Measurements from ENCODE around the gene S100A3. TPM values are rescaled to one million over a fixed set of nuclear protein-coding genes. Genes with fewer than 3 reads are reported as not detected.
A peak's percentile ranks its signal among the peaks of the same experiment; 100 is the strongest.

S100A3 gene
- total RNA-seq, 1 experiment from 2014 or later, result 0.33 TPM

DNA sequence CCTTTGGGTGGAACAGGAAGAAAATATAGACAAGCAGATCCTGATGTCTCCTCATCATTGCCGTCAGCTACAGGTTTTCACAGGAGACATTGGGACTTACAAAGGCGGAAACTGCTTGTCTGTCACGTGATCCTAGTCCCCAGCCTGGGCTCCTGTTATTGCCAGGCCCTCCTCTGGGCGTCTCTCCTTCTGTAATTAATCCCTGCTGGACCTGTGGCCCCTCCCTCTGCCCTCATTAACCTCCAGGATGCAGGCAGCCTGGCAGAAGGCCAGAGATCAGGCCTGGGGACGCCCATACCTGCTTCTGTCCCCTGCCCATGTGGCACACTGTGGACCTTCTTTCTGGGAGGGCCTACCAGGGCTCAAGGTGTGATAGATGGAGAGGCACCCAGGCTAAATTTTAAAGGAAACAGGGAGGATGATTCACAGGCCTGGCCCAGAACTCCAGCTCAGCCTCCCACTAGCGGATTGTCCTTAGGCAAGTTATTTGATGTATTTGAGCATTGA is 10.7 kb downstream of the S100A3 start:
- CTCF ChIA-PET, result interaction anchor here (0.6 to 10.8 kb wide), 8 partner anchors 9 to 96 kb away, joined by 3 to 188 read pairs (median 5); partner anchors contain the start of genes CHTOP, S100A1, S100A13 and S100A2
- DNase-seq (ENCODE audit: low spot score) (peak; percentile 68), ATAC-seq (peak; percentile 89)
- Mint-ChIP-seq H3K27me3 (ENCODE audit: low read depth) (peaks cover 41% of the 10 kb centered on the region), H3K4me3 (no peak overlapping the region), H3K36me3 (no peaks in the 10 kb centered on the region), H3K9me3 (no peaks in the 10 kb centered on the region), H3K4me1 (peaks cover 42% of the 10 kb centered on the region), H3K27ac (0 out of 2 replicates have a peak overlapping the region, but pooled peaks have one; percentile 23)
- TF ChIP-seq ATF1 (CRISPR knock-in tag; IDR thresholded peaks at IDR 0.05), result no peak
- peak; percentile 54; the same call in 1 of the 2 replicates for TF ChIP-seq SP1 (CRISPR knock-in tag; conservative IDR thresholded peaks at IDR 0.05)
- TF ChIP-seq, protein P1, sequence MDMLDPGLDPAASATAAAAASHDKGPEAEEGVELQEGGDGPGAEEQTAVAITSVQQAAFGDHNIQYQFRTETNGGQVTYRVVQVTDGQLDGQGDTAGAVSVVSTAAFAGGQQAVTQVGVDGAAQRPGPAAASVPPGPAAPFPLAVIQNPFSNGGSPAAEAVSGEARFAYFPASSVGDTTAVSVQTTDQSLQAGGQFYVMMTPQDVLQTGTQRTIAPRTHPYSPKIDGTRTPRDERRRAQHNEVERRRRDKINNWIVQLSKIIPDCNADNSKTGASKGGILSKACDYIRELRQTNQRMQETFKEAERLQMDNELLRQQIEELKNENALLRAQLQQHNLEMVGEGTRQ (CRISPR knock-in tag; IDR thresholded peaks at IDR 0.05), result peak; percentile 93
- TF ChIP-seq, protein P2, sequence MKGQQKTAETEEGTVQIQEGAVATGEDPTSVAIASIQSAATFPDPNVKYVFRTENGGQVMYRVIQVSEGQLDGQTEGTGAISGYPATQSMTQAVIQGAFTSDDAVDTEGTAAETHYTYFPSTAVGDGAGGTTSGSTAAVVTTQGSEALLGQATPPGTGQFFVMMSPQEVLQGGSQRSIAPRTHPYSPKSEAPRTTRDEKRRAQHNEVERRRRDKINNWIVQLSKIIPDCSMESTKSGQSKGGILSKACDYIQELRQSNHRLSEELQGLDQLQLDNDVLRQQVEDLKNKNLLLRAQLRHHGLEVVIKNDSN (CRISPR knock-in tag; IDR thresholded peaks at IDR 0.05), result peak; percentile 90
- TF ChIP-seq GTF2I (CRISPR knock-in tag; conservative IDR thresholded peaks at IDR 0.05), result no peak
- TF ChIP-seq, protein P3, sequence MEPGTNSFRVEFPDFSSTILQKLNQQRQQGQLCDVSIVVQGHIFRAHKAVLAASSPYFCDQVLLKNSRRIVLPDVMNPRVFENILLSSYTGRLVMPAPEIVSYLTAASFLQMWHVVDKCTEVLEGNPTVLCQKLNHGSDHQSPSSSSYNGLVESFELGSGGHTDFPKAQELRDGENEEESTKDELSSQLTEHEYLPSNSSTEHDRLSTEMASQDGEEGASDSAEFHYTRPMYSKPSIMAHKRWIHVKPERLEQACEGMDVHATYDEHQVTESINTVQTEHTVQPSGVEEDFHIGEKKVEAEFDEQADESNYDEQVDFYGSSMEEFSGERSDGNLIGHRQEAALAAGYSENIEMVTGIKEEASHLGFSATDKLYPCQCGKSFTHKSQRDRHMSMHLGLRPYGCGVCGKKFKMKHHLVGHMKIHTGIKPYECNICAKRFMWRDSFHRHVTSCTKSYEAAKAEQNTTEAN (CRISPR knock-in tag; IDR thresholded peaks at IDR 0.05), result no peak
- POLR2A ChIA-PET, result interaction anchor here (0.6 to 1.6 kb wide), 2 partner anchors 68 to 90 kb away, joined by 3 to 7 read pairs; partner anchors contain the start of genes S100A1 and S100A13

- H3K36me3 Mint-ChIP-seq, result no peaks in the 10 kb centered on the region
- DNase-seq (ENCODE audit: low spot score) (no peak), ATAC-seq (no peak)
- no peaks in the 10 kb centered on the region for H3K9me3 Mint-ChIP-seq
- TF ChIP-seq ZNF416 (CRISPR knock-in tag; IDR thresholded peaks at IDR 0.05), result no peak
- TF ChIP-seq KAT7 (CRISPR knock-in tag; IDR thresholded peaks at IDR 0.05; ENCODE audit: borderline replicate concordance), result no peak
- no peak for TF ChIP-seq NFE2L1 (CRISPR knock-in tag; IDR thresholded peaks at IDR 0.05)
- no peak for TF ChIP-seq TEAD1 (CRISPR knock-in tag; IDR thresholded peaks at IDR 0.05)
- TF ChIP-seq, protein P4, sequence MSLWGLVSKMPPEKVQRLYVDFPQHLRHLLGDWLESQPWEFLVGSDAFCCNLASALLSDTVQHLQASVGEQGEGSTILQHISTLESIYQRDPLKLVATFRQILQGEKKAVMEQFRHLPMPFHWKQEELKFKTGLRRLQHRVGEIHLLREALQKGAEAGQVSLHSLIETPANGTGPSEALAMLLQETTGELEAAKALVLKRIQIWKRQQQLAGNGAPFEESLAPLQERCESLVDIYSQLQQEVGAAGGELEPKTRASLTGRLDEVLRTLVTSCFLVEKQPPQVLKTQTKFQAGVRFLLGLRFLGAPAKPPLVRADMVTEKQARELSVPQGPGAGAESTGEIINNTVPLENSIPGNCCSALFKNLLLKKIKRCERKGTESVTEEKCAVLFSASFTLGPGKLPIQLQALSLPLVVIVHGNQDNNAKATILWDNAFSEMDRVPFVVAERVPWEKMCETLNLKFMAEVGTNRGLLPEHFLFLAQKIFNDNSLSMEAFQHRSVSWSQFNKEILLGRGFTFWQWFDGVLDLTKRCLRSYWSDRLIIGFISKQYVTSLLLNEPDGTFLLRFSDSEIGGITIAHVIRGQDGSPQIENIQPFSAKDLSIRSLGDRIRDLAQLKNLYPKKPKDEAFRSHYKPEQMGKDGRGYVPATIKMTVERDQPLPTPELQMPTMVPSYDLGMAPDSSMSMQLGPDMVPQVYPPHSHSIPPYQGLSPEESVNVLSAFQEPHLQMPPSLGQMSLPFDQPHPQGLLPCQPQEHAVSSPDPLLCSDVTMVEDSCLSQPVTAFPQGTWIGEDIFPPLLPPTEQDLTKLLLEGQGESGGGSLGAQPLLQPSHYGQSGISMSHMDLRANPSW (CRISPR knock-in tag; conservative IDR thresholded peaks at IDR 0.05; ENCODE audit: low read depth), result no peak
- no peak for TF ChIP-seq ZNF263 (CRISPR knock-in tag; IDR thresholded peaks at IDR 0.05; ENCODE audit: low read depth)
- no peak for TF ChIP-seq IRF2 (CRISPR knock-in tag; IDR thresholded peaks at IDR 0.05; ENCODE audit: borderline replicate concordance, low read depth)
- TF ChIP-seq ZNF121 (CRISPR knock-in tag; IDR thresholded peaks at IDR 0.05), result no peak
- no peak for TF ChIP-seq CDX4 (CRISPR knock-in tag; IDR thresholded peaks at IDR 0.05; ENCODE audit: borderline replicate concordance)
- no peak for TF ChIP-seq EMX1 (CRISPR knock-in tag; IDR thresholded peaks at IDR 0.05)
- no peak for TF ChIP-seq FOXP1 (CRISPR knock-in tag; IDR thresholded peaks at IDR 0.05; ENCODE audit: borderline replicate concordance)
- TF ChIP-seq ESRRA (CRISPR knock-in tag; IDR thresholded peaks at IDR 0.05; ENCODE audit: borderline replicate concordance), result no peak
- no peak for TF ChIP-seq ZNF138 (CRISPR knock-in tag; conservative IDR thresholded peaks at IDR 0.05)
- no peak overlapping the region for H3K27ac Mint-ChIP-seq
- CTCF ChIA-PET, result interaction anchor here (0.9 to 10.8 kb wide), 5 partner anchors 15 to 91 kb away, joined by 3 to 188 read pairs (median 13); partner anchors contain the start of genes S100A1, S100A13 and S100A2
- no peak overlapping the region for H3K4me3 Mint-ChIP-seq
- H3K4me1 Mint-ChIP-seq, result peaks cover 47% of the 10 kb centered on the region
- peaks cover 41% of the 10 kb centered on the region for H3K27me3 Mint-ChIP-seq (ENCODE audit: low read depth)
- POLR2A ChIA-PET, result interaction anchor here (0.9 kb wide), 1 partner anchor 17 kb away, joined by 3 read pairs; no protein-coding TSS in a partner anchor
These were observed 11.7 kb downstream of the S100A3 start for GRCh38 chr1:153537376-153537730.
